ENCODE results near the gene RABGAP1L.
A peak's percentile ranks its signal among the peaks of the same experiment; 100 is the strongest.

RABGAP1L gene

GRCh38 chr1:174995916-174996315 is 836.6 kb downstream of the RABGAP1L start:
- TF ChIP-seq, protein P1, sequence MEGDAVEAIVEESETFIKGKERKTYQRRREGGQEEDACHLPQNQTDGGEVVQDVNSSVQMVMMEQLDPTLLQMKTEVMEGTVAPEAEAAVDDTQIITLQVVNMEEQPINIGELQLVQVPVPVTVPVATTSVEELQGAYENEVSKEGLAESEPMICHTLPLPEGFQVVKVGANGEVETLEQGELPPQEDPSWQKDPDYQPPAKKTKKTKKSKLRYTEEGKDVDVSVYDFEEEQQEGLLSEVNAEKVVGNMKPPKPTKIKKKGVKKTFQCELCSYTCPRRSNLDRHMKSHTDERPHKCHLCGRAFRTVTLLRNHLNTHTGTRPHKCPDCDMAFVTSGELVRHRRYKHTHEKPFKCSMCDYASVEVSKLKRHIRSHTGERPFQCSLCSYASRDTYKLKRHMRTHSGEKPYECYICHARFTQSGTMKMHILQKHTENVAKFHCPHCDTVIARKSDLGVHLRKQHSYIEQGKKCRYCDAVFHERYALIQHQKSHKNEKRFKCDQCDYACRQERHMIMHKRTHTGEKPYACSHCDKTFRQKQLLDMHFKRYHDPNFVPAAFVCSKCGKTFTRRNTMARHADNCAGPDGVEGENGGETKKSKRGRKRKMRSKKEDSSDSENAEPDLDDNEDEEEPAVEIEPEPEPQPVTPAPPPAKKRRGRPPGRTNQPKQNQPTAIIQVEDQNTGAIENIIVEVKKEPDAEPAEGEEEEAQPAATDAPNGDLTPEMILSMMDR (IDR thresholded peaks at IDR 0.05; ENCODE audit: low read depth, low read length), result no peak
- H3K4me3 ChIP-seq (ENCODE audit: low read depth, low read length), result no peak overlapping the region

DNA sequence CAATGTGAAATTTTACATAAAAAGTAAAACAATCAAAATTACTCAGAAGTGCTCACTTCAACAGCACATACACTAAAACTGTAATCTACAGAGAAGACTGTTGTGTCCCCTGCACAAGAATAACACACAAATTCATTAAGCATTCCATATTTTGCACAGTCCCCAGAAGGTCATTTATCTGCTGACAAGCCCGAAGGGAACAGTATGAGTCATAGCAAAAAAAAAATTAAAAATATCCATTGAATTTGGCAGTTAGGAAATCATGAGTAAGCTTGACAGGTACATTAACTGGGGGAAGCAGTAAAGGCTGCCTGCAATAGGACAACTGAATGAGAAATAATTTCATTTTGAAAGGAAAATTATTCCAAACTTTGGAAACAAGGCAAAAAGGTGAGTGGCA is 837.2 kb downstream of the RABGAP1L start:
- H3K4me3 ChIP-seq (ENCODE audit: low read depth, low read length), result no peak overlapping the region
- TF ChIP-seq, protein P1 (IDR thresholded peaks at IDR 0.05; ENCODE audit: low read depth, low read length), result no peak

DNA sequence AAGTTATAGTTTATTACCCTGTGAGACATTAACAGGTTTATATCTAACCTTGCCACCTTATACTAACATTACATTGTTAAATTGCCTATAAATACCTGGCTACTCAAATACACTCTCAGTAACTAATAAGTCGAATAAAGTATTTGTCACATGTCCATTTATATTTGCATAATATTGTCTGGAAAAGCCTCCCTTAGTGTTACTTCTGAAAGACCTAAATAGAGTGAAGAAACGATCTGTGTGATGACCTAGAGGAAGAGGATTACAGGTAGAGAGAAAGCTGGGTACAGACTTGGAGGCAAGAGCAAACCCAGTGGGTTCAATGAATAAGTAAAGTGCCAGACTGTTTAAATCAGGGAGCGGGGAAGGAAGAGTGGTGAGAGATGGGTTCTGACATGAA is 837.7 kb downstream of the RABGAP1L start:
- TF ChIP-seq, protein P1 (IDR thresholded peaks at IDR 0.05; ENCODE audit: low read depth, low read length), result no peak
- no peak overlapping the region for H3K4me3 ChIP-seq (ENCODE audit: low read depth, low read length)

GRCh38 chr1:174998569-174999215 is 839.4 kb downstream of the RABGAP1L start:
- TF ChIP-seq, protein P1 (IDR thresholded peaks at IDR 0.05; ENCODE audit: low read depth, low read length), result peak; percentile 65
- H3K4me3 ChIP-seq (ENCODE audit: low read depth, low read length), result peak overlapping the region; percentile 77

GRCh38 chr1:174999216-174999935 is 840.1 kb downstream of the RABGAP1L start:
- peak overlapping the region; percentile 77 for H3K4me3 ChIP-seq (ENCODE audit: low read depth, low read length)
- TF ChIP-seq, protein P1 (IDR thresholded peaks at IDR 0.05; ENCODE audit: low read depth, low read length), result no peak

DNA sequence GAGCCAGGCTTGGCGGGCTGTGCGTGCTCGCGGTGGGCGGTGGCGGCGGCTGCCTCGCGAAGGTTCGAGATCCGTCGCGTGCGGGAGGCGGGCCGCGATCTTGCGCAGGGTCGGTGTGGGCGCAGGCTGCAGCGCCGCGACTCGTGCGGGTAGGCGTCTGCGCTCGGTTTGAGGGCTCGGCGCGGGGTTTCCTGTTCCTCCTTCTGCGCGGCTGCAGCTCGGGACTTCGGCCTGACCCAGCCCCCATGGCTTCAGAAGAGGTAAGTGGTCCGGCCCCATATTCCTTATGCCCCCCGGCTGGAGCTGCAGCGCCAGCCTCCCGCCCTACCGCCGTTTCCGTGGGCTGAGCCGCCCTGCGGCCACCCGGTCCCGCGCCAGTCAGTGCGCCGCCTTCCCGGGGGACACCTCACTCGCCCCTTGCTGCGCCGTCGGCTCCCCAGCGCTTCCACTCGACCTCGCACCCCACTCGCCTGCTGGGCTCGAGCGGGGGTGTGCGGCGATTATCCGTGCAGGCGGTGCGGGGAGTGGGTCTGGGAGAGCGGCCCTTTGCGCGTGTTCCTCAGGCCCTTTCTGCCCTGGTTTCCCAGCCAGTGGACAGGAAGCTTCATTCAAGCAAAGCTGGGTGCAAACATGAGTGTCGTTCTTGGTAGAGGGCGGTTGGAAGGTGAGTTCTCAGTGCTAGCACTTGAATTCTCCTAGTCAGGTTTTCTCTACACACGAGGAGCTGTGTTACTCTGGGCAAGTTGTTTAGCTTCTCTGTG is 840.8 kb downstream of the RABGAP1L start, which contains the start of gene CACYBP:
Gene CACYBP (plus strand): TSS at position 12 of the 761 bp plus-strand sequence. CDS start 234 bp downstream, at position 246.
- TF ChIP-seq, protein P1 (IDR thresholded peaks at IDR 0.05; ENCODE audit: low read depth, low read length), result no peak
- H3K4me3 ChIP-seq (ENCODE audit: low read depth, low read length), result peak within 1 kb of the TSS; percentile 77

Data from WI38 (cell line).